GM19324 (cell line): Measurements from ENCODE around the gene CALML6.

Experiments used
- ATAC-seq: cut with Tn5 transposase; IDR thresholded peaks from one replicate; pipeline ENCODE4 v1.9.1; 2021; ENCODE audit warnings: mild to moderate bottlenecking, moderate library complexity; ENCODE audit not compliant: unreplicated experiment, low FRiP score

CALML6 gene

DNA sequence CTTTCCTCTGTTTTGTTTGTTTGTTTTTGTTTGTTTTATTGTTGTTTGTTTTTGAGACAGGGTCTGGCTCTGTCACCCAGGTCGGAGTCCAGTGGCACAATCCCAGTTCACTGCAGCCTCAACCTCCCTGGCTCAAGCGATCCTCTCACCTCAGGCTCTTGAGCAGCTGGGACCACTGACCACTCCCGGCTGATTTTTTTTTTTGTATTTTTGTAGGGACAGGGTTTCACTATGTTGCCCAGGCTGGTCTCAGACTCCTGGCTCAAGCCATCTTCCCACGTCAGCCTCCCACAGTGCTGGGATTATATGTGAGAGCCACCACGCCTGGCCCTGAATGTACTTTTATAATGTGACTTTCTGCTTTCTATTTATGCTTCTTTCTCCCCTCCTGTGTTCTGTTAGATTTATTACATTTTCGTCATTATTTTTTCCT lies 5.0 kb upstream of the CALML6 start:
- ATAC-seq, result no peak

DNA sequence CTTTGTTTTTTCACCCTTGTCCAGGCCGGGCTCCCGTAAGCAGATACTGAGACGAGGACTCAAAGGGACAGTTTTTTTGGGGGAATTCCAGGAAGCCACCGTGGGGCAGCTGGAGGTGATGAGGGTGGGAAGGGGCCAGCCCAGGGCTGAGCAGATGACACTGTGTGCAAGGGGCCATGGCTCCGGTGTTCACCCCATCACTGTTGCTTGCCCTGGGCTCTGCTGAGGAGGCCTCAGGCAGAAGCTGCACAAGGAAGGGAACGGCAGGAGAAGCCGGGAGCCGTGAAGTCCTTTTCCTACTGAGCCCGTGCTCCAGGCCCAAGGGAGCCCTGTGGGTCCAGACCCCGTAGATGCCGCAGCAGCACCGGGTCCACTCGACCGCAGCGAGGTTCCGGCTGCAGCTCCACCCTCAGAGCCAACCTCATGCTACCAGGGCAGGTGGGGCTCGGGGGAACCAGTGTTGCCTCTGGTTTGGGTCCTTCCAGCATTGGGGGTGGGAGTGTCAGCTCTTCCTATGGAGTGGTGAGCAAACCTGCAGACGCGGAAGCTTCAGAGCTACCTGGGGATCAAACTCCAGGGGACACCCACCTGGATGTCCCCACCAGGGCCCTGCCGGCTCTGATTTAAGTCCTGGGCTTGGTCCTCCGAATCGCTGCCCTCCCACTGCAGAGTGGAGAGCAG lies 4.3 kb upstream of the CALML6 start:
- ATAC-seq, result no peak

DNA sequence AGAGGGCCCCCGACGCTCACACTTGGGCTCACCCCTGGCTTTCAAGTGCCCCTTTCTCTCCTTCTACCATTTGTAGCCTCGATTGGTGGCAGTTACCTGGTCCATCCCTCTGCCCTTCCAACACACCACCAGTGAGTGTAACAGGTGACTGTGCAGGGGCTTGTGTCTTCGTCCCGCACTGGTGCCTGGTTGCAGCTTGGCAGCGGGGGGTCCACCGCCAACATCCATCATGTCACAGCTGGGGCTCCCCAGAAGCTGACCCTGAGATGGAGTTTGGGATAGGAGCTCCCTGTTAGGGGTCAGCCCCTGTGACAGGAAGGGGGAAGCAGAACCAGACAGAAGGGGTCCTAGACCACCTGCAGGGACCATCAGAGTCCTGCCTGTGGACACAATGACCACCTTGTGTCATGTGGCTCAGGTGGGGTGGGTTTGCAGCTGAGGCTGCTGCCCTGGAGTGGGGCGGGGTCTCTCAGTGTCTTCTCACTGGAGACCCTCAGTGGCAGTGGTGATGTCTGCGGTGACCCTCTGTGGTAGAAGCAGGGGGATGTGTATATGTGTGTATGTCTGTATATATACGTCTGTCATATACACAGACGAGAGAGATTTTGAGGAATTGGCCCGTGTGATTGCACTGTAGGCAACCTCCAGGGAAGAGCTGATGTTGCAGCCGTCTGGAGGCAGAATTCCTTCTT lies 3.6 kb upstream of the CALML6 start:
- ATAC-seq, result no peak

DNA sequence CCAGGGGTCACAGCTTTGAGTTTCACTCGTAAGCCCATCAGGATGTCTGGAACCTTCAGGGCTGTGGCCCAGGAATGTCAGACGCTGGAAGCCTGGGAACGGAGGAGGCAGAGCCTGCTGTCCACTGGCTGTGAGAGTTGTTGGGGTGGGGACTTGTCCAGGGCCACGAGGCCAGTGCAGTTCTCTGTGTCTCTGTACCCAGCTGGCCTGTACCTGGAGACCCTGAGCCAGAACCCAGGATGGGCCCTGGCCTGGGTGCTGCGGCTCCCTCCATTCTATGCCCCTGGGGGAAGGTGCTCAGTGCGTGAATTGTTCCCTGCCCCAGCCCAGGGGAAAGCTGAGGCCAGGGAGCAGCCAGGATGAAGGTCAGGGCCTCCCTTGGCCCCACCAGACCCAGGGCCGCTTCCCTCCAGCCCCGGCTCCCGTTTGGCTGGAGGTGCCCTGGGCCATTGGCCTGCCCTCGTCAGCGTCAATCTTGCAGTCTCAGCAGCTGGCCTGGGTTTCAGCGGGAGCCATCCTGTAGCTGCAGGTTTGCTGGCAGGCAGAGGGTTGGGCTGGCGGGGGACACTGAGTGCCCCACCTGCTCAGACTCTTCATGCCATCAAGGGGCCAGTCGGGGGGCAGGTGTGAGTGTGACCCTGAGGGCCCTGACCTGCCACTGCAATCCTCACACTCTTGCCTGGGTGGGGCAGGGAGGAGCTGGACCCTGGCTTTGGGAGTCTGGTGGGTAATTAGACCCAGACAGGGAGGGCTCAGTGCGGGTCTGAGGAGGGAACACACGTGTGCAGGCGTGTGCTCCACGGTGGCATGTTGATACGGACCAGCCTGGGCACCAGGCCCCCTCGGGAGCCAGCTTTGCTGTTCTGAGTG lies 724 bp upstream of the CALML6 start:
- ATAC-seq, result no peak

DNA sequence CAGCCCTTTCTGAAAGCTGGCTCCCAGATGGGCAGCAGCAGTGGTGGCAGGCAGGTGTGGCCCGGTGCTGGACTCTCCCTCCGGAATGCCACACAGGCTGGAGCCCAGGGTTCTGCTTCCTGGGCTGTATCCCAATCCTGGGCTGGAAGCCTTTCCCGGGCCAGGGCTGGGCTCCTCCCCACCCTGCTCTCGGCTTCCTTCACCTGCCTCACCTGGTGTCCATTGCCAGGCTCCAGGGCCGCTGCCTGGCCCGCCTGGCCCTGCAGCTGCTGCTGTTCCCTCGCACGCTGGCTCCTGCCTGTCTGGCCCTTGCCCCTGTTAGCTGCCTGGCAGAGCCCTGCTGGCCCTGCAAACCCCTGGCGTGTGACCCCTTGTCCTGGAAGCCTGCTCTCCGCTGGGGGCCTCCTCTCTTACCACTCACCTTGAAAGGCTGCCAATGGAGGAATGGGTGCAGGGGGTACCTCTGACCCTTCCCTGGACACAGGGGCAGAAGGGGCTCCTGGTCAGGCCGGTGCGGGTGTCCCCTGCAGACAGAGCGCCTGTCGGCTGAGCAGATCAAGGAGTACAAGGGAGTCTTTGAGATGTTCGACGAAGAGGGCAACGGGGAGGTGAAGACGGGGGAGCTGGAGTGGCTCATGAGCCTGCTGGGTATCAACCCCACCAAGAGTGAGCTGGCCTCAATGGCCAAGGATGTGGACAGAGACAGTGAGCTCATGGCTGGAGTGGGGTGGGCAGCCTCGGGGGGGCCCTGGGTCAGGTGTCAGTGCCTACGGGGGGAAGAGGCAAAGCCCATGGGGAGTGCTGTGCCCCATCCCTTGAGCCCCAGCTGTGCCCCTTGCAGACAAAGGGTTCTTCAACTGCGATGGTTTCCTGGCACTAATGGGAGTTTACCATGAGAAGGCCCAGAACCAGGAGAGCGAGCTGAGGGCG lies 1.1 kb downstream of the CALML6 start:
- ATAC-seq, result no peak

DNA sequence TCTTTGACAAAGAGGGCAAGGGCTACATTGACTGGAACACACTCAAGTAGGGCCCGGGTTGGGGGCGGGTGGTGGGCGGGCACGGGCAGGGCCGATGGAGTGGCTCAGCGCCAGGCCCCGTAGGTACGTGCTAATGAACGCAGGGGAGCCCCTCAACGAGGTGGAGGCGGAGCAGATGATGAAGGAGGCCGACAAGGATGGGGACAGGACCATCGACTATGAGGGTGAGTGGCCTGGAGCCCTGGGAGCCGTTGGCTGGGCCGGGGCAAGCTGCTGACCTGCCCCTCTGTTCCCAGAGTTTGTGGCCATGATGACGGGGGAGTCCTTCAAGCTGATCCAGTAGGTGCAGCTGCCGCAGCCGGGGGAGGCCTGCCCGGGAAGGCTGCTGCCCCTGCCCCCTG lies 1.8 kb downstream of the CALML6 start:
- ATAC-seq, result no peak

DNA sequence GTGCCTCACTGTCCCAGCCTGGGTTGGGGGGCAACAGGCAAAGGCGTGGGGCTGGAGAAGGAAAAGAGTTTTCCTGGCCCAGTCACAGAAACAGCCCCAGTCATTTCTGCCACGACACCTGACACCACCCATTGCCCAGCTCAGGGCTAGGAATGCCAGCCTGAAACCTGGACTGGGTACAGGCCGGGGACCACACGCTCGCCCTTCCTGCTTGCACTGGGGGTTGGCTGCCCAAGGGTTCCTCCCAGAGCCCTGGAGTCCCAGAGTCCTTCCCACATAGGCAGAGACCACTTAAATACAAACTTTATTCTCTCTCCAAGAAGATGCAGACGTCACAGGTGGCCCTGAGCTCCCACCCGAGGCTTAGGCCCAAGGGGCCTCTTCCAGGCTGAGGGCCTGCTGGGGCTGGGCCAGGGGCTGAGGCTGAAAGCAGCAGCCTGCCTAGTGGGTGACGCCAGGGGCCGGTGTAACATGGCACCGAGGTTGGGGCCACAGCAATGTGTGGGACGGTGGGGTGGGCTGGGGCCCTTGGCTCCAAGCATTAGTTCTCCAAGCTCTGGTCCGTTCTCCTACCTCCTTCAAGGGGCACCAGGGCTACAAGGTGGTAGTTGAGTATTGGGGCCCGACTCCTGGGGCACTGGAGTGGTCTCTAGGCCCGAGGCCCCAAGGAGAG lies 2.4 kb downstream of the CALML6 start:
- no peak for ATAC-seq

DNA sequence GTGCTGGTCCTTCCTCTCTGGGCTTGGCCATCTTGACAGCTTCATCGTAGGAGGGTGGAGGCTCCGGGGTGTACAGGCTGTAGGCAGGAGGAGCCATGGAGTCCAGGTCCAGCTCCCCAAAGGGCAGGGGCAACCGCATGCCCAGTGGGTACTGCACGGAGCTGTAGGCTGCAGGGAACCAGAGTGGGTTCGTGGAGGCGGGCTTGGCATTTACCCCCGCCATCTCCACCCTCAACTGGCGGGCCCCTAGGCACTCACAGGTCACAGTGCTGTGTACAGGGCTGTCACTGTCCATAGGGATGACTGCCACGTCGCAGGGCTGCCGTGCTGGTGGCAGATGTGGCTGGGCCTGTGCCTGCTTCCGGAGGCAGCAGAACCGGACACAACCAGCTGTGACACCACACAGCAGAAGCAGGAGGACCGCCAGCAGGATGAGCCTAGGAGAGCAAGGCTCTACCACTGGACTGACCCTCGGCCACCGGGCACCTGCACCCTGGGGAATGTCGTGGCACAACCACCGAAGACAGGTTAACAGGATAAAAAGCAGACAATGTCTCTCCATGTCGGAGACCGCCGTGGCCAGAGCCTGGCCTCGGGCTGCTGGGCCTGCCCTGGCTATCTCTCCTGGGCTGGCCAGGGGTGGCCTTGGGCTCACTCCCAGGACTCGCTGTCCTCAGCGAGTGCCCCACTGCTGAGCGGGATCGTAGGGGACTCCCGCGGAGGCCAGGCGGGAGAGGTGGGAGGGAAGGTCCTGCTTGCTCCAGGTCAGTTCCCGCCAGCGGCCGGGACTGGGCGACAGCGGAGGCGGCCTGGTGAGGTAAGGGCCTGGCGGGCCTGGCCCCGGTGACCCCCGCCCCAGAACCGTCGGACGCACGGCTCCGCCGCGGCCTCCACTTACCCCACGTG lies 3.2 kb downstream of the CALML6 start:
- ATAC-seq, result no peak

DNA sequence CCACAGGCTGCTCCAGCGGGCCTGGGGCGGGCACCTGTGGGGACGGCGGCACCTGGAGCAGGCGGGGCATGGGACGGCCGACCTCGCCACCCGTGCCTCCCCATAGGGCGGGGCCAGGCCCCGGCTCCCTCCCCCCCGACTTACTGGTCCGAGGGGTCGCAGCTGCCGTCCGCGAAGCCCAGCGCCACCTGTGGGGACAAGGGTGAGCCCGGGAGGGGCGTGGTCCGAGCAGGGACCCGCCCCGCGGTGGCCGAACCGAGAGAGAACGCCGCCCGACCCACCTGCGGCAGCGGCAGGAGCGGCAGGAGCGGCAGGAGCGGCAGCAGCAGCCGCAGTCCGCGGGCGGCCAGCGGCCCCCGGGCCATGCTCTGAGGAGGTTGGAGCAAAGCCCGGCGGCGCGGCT lies 3.8 kb downstream of the CALML6 start, which contains the start of gene TMEM52:
Gene TMEM52, minus strand, starts transcription at position 379 of the 403 bp plus-strand sequence. Its CDS starts 14 bp downstream, at position 365.
- peak; percentile 20 for ATAC-seq

DNA sequence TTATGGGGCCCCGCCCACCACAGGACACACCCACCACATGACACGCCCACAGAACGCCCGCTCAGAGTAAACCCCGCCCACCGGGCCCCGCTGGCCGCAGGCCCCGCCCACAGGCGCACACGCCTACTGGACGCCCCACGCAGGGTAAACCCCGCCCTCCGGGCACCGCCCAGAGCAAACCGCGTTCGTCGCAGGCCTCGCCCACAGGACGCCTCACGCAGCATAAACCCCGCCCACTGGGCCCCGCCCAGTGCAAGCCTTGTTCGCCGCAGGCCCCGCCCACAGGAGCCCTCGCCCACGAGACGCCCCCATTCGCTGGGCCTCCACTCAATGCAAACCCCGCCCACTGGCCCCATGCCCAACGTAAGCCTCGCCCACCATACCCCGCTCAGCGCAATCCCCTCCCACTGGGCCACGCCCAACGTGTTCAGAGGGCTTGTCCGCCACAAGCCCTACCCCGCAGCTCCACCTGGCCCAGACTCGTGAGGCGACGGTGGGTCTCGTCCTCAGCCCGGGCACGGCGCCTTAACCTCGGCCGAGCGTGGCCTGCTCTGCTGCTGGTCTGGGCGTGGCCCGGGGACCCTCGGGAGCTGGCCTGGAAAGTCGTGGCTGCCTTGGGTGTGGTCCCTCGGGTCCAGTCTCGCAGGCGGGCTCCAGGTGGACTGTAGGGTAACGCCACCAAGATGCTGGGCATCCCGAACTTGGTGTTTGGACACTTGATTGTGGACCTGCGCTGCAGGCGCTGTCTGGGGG lies 4.4 kb downstream of the CALML6 start:
- peak; percentile 79 for ATAC-seq

DNA sequence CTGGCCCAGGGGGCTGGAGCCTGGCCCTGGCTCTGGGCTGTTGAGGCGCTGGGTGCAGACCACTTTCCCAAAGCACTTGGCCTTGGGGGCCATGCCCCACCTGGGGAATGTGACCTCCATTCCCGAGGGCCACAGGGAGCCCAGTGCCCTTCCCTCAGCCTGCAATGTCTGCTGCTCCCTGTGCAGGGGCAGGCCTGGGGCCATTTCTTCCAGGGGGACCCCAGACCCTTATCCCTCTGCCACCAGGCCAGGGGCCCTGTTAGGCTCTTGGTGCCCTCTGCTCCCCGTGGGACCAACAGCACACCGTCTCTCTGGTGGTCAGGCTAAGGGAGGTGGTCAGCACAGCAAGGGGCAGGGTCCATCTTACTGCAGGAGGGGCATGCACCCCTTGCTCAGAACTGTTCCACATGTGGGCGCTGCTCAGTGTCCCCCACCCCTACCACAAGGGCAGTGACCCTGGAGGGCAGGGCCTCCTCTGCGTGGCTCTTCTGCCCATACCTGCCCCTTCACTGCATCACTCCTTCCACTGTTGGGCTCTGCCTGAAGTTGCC lies 5.1 kb downstream of the CALML6 start:
- no peak for ATAC-seq

DNA sequence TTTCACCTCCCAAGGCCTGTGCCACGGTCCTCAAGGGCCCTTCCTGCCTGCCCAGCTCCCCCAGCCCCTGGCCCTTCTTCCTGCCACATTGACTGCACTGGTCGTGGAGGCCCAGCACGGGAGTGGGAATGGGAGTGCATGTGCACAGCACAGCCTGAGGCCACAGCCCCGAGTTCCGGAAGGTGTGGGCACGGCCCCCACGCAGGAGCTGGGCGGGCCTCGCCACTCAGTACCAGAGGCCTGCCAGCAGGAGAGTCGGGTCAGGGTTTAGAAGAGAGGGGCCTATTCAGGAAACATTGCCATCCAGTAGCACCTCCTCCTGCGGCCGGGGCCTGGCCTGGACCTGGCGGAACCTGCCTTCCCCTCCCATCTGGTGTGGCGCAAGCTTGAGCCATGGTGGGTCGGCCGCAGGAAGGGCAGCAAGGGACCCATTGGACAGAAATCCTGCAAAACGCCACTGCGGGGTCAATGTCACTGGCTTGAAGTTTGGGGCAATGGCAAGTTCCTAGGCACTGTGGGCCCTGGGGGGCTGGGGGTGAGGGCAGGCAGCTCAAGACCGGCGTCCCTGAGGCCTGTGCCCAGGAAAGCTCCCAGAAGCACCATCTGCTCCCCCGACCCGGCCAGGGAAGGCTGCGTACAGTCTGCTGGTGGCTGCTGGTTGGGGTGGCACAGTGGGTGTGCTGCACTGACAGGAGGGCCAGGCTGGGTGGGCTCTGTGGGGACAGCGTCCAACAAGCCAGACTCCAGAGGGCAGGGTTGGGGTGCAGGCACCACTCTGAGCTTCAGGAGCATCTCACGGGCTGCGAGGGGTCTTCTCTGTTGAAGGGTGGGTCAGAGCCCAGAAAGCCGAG lies 5.8 kb downstream of the CALML6 start:
- no peak for ATAC-seq

DNA sequence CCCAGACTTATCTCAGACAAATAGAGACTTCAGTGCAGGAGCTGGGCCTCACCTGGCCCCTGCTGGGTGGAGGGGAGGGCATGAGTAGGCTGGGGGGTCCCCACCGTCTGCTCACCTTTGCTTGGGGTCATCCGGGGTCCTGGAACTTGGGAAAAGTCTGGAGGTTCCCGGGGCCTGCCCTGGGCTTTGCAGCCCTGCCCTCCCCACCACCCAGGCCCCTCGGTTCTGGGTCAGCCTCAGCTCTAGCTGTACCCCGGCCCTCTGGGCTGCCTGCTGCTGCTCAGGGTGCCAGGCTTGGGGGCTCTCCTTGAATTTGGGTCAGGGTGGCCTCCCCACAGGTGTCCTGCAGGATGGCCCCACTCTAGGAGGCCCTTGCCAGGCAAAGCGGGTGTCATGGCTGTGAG lies 6.4 kb downstream of the CALML6 start:
- ATAC-seq, result no peak

DNA sequence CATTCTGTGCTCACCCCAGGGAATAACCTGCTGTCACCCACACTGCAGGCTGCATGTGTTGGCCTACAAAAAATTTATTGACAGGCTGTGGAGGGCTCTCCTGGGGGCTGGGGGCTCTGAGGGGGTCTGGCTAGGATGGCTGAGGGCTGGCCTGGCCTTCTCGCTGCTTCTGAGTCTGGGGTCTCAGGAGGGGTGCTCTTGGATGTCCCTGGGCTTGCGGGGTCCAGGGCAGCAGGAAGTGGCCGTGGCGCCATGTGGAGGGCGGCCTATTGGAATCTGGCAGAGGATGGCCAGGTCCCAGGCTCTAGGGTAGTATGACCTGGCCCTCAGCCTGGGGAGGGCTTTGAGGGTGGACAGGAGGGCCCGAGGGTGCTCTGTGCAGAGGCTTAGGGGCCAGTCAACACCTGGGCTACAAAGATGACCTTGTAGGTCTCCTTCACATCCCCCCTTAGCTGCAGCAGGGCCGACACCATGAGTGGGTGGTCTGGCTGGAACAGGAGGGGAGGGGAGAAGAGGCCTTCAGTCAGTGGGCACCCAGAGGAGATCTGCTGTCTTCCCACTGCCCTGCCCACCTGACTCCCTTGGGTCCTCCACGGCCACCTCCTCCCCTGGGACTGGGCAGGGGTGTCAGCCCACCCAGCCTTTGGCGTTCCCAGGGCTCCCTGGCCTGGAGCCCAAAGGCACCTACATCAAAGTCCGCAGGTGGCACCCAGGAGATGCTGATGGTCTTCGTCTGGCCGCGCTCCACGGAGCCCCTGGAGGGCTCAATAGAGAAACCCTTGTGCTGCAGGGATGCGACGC lies 7.0 kb downstream of the CALML6 start:
- ATAC-seq, result no peak

DNA sequence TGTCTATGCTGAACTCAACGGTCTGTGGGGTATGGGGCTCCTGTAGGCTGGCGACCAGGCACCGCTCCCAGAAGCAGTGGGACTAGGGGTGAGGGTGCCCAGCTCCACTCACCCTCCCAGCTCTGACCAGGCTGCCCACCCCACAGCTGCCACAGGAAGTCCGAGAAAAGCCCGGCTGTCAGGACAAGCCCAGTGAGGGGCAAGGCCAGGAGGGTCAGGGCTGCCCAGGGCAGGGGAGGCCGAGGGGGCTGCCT lies 7.6 kb downstream of the CALML6 start:
- no peak for ATAC-seq
